ENCODE data around the gene GRB2. TPM values are rescaled to one million over a fixed set of nuclear protein-coding genes. Genes with fewer than 3 reads are reported as not detected.
"Not testable (repeated sequence)": the region's sequence is repeated elsewhere in the genome, so short reads cannot be mapped to it uniquely, and the experiment has no call there.

Gene GRB2
- total RNA-seq, 1 donor from 2014 or later, result 84.8 TPM

DNA sequence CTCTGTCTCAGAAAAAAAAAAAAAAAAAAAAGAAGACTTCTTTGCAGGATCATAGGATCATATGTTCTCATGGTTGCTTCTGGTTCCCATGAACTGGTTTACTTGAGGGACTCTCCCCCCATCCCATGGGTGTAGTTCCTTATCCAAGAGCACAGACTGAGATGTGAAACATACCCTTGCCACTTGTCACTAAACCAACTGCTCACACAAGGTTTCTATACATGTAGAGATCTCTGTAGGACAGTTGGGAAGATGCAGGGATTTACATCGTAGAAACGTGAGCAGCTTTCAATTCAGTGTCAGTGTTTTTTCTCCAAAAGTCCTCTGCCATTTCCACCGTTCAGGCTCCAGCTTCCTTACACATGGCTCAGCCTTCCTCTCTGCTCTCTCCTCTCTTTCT lies 39.8 kb upstream of the GRB2 start:
- H3K4me3 Mint-ChIP-seq (ENCODE audit: low read depth), result no peak overlapping the region
- H3K27me3 Mint-ChIP-seq, result no peaks in the 10 kb centered on the region
- peaks cover 8% of the 10 kb centered on the region for H3K4me1 Mint-ChIP-seq (ENCODE audit: low read depth)
- TF ChIP-seq, protein P1, sequence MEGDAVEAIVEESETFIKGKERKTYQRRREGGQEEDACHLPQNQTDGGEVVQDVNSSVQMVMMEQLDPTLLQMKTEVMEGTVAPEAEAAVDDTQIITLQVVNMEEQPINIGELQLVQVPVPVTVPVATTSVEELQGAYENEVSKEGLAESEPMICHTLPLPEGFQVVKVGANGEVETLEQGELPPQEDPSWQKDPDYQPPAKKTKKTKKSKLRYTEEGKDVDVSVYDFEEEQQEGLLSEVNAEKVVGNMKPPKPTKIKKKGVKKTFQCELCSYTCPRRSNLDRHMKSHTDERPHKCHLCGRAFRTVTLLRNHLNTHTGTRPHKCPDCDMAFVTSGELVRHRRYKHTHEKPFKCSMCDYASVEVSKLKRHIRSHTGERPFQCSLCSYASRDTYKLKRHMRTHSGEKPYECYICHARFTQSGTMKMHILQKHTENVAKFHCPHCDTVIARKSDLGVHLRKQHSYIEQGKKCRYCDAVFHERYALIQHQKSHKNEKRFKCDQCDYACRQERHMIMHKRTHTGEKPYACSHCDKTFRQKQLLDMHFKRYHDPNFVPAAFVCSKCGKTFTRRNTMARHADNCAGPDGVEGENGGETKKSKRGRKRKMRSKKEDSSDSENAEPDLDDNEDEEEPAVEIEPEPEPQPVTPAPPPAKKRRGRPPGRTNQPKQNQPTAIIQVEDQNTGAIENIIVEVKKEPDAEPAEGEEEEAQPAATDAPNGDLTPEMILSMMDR (IDR thresholded peaks at IDR 0.05; ENCODE audit: unreplicated experiment), result no peak
- no peak for DNase-seq (ENCODE audit: low spot score, unreplicated experiment)
- no peaks in the 10 kb centered on the region for H3K36me3 Mint-ChIP-seq (ENCODE audit: insufficient read depth)
- H3K9me3 Mint-ChIP-seq (ENCODE audit: low read depth), result no peaks in the 10 kb centered on the region
- no peak overlapping the region for H3K27ac Mint-ChIP-seq

- TF ChIP-seq, protein P1 (IDR thresholded peaks at IDR 0.05; ENCODE audit: unreplicated experiment), result no peak
- DNase-seq (ENCODE audit: low spot score, unreplicated experiment), result no peak
- no peaks in the 10 kb centered on the region for H3K9me3 Mint-ChIP-seq (ENCODE audit: low read depth)
- H3K27ac Mint-ChIP-seq, result peak overlapping the region; percentile 64
- no peaks in the 10 kb centered on the region for H3K36me3 Mint-ChIP-seq (ENCODE audit: insufficient read depth)
- peaks cover 8% of the 10 kb centered on the region for H3K4me1 Mint-ChIP-seq (ENCODE audit: low read depth)
- no peaks in the 10 kb centered on the region for H3K27me3 Mint-ChIP-seq
- no peak overlapping the region for H3K4me3 Mint-ChIP-seq (ENCODE audit: low read depth)
Measured at GRCh38 chr17:75442168-75443103, 37.0 kb upstream of the GRB2 start.

GRCh38 chr17:75440738-75441448 lies 35.4 kb upstream of the GRB2 start:
- Mint-ChIP-seq H3K4me1 (ENCODE audit: low read depth) (peaks cover 9% of the 10 kb centered on the region), H3K9me3 (ENCODE audit: low read depth) (no peaks in the 10 kb centered on the region), H3K27me3 (no peaks in the 10 kb centered on the region), H3K27ac (no peak overlapping the region), H3K4me3 (ENCODE audit: low read depth) (no peak overlapping the region), H3K36me3 (ENCODE audit: insufficient read depth) (no peaks in the 10 kb centered on the region)
- TF ChIP-seq, protein P1 (IDR thresholded peaks at IDR 0.05; ENCODE audit: unreplicated experiment), result no peak
- DNase-seq (ENCODE audit: low spot score, unreplicated experiment), result no peak

DNA sequence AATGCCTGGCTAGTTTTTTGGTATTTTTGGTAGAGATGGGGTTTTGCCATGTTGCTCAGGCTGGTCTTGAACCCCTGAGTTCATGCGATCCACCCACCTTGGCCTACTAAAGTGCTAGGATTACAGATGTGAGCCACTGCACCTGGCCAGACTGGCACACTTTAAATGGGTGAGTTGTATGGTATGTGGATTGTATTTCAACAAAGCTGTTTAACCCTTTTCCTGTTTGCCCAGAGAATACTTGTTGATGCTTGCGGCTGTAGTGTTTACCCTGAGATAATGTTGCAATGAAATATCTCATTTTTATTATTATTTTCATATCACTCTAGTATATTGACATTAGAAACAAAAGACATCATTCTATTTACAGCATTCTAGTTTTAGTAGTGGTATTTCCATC lies 33.8 kb upstream of the GRB2 start:
- Mint-ChIP-seq H3K4me1 (ENCODE audit: low read depth) (peaks cover 13% of the 10 kb centered on the region), H3K27ac (no peak overlapping the region), H3K4me3 (ENCODE audit: low read depth) (no peak overlapping the region), H3K27me3 (no peaks in the 10 kb centered on the region), H3K36me3 (ENCODE audit: insufficient read depth) (no peaks in the 10 kb centered on the region), H3K9me3 (ENCODE audit: low read depth) (no peaks in the 10 kb centered on the region)
- TF ChIP-seq, protein P1 (IDR thresholded peaks at IDR 0.05; ENCODE audit: unreplicated experiment), result no peak
- DNase-seq (ENCODE audit: low spot score, unreplicated experiment), result no peak

DNA sequence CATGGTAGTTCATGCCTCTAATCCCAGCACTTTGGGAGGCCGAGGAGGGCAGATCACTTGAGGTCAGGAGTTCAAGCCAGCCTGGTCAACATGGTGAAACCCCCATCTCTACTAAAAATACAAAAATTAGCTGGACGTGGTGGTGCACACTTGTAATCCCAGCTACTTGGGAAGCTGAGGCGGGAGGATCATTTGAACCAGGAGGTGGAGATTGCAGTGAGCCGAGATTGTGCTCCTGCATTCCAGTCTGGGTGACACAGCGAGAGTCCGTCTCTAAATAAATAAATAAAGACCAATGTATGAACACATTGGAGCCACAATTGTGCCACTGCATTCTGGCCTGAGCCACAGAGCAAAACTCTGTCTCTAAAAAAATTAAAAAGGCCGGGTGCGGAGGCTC lies 31.9 kb upstream of the GRB2 start:
- not testable (repeated sequence) for H3K27me3 Mint-ChIP-seq; H3K9me3 Mint-ChIP-seq (ENCODE audit: low read depth); H3K27ac Mint-ChIP-seq; H3K4me3 Mint-ChIP-seq (ENCODE audit: low read depth); DNase-seq (ENCODE audit: low spot score, unreplicated experiment); H3K36me3 Mint-ChIP-seq (ENCODE audit: insufficient read depth)
- peaks cover 20% of the 10 kb centered on the region for H3K4me1 Mint-ChIP-seq (ENCODE audit: low read depth)

GRCh38 chr17:75434433-75434832 lies 29.0 kb upstream of the GRB2 start:
- not testable (repeated sequence) for DNase-seq (ENCODE audit: low spot score, unreplicated experiment); H3K36me3 Mint-ChIP-seq (ENCODE audit: insufficient read depth); H3K27me3 Mint-ChIP-seq; H3K27ac Mint-ChIP-seq; H3K4me3 Mint-ChIP-seq (ENCODE audit: low read depth); H3K9me3 Mint-ChIP-seq (ENCODE audit: low read depth)
- peaks cover 24% of the 10 kb centered on the region for H3K4me1 Mint-ChIP-seq (ENCODE audit: low read depth)

All from progenitor cell of endocrine pancreas (in vitro differentiated cells).